SK-N-DZ (cell line): ENCODE results near the gene KDM4C.
"Not testable (repeated sequence)": the region's sequence is repeated elsewhere in the genome, so short reads cannot be mapped to it uniquely, and the experiment has no call there.

Experiments
- DNase-seq: peaks from one replicate; pipeline ENCODE4 v3.0.0-alpha.2; 2015; ENCODE audit warnings: low spot score

KDM4C gene

DNA sequence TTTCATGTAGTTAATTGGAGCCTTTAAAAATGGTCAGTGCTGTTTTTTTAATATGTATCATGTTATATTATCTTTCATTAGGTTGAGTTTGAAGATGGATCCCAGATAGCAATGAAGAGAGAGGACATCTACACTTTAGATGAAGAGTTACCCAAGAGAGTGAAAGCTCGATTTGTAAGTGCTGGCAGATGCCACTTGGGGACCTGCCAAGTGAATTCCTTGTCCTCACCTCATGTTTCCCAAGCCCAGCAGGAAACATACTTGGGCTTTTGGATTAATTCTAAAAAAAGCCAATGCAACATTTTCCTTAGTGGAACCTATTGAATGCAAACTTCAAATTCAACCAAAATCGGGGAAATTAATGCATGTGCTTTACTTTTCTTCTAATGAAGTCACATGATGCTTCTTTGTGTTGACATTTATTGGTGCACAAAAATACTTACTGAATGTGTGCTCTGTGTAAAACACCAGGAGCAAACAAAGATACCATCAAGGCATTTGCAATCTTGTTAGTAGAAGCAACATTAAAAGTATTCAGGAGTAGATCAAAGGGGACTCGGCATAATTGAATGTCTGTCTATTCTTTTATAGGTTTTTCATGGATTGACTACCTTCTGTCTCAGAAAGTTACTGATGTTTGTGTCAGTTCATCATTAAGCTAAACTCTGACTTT lies 412.1 kb downstream of the KDM4C start:
- no peak for DNase-seq

DNA sequence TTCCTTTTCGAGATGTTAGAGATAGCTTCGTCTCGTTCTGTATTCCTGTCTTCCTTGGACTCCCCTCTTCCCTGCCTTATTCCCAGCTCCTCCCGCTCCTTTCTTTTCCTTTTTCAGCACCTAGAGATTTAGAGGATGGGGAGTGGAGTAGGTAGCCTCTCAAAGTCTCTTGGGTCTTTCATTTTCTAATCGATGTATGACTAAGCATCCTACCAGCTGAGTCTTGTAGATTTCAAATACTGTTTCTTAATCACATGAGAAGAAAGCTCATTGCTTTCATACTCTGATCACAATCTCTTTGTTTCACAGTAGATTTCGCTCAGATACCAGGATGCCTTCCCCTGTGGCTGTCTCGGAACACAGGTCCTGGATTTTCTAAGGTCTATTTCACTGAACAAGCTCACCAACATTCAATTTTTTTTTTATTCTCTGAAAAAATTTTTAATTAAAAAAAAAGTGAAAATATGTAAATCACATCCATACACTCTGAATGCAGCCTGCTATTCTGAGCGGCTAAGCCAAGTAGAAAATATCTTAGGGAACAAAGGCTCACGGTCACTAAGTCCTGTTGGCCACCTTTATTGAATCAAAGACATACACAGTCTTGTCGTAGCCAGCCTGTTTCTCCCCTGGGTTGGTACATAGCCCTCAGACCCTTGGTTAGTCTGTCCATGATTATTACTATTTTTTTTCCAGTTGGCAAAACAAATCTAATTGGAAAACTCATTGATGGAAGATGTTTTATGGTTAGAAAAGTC lies 413.8 kb downstream of the KDM4C start:
- no peak for DNase-seq

DNA sequence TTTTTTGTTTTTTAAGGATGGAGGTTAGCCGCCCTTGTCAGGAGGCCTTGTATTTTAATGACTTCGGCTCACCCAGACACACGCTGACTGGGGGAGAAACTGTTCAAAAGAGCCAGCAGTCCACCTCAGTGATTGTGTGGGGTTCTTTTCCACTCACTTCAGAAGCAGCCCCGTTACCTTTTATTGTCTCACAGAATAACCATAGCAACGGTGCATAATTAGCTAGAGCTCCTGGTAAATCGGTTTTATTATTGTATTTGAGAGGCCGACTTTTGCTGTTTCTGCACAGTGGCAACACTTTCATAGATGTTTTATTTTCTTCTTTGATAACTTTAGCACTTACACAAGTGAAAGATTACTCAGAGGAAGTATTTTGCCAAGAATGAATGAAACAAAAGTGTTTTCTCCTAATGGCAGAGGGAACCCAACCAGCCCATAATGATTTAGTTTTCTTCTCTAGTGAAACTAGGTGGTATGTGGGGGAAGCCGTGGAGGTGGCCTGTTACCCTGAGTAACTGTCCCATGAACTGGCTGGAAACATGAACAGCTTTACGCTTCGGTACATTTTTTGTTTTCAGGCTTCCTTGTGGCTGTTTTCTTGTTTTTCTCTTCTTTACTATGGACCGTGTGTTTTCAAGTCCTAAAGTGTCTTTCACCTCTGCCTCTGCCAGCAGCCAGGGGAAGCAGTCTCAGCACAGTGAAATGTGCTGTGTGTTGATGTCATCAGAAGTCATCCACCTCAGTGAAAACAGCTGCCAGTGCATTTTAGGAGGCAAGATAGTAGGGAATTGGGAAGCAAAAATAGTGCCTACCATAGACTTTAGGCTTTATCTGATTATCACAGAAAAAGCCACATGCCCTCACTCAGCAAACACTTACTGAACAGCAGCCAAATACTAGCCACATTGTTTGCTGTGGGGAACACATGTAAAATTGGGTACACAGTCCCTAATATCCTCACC lies 414.7 kb downstream of the KDM4C start:
- DNase-seq, result no peak

DNA sequence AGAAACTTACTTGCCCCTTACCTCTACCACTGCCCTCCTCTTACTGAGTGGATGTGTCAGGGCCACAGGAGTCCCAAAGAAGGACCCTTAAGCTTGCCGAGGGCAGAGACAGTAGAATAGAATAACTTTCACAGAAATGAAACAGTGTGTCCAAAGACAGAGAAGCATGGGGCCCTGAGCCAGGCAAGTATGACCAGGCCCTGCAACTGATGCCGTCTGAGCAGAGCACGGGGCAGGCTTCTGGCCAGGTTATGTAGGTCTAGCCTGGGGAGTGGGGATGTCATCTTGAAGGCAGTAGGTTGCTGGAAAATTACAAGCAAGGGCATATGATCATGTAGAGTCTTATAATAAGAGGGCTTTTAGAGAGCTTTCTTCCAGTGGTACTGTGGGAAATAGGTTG lies 415.4 kb downstream of the KDM4C start:
- no peak for DNase-seq

DNA sequence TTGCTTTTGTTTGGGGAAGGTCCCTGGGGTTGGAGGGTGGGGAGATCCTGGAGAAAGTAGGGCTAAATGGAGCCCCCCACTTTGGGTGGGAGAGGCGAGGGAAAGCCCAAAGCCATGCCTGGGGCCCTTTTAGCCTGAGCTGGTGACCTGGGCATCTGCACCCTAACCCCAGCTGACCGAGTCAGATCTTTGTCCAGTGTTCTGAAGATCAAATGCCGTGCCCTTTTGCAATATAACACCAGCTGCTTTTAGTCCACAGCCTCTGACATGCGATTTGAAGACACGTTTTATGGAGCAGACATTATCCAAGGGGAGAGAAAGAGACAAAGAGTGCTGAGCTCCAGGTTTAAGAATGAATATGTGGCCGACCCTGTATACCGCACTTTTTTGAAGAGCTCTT lies 416.5 kb downstream of the KDM4C start:
- DNase-seq, result no peak

DNA sequence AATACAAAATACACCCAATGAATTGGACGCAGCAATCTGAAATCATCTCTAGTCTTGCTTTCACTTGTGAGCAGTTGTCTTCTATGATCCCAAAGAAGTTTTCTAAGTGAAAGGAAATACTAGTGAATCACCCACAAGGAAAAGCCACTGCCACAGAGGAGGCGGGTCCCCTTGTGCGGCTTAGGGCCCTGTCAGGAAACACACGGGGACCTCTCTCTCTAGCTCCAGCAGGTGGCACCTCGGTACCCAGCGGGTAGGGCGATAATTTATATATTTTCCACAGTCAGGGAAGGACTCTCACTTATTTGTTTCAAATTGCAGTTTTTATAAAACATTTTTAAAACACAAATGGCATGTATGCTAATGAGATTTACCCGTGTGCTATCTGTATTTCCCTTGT lies 417.1 kb downstream of the KDM4C start:
- no peak for DNase-seq

DNA sequence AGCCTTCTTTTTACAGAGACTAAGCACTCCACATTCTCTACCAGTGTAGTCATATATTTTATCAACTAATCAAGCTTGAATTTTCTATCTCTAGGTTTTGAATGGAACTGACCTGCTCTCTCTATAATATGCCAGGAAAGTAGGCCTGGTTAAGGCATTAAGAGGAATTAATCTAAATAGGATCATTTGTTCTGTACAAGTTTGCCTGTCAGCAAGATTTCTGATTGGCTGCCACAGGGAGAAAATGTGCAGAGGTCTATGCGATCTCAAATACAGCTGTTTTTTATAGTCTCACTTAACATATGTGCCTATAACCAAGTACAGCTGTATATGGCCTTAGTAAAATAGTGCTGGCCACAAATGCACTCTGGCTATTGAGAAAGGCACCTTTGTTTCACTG lies 418.8 kb downstream of the KDM4C start:
- DNase-seq, result no peak

DNA sequence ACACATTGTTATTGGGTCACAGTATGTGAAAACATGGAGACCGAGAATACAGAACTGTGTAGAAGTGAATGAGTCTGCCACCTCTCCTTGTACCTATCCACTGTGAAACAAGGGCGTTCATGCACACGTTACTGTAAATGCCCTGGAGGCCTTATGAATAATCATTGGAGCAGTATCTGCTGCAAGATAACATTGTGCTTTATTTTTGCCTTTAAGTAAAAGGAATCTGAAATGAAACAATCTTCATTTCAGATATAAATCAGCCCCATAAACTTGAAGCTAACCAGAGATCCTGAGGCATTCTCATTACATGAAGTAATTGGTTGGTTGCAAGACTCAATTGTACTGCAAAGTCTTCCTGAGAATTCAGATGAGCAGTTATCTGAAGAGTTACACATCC lies 419.6 kb downstream of the KDM4C start:
- DNase-seq, result peak; percentile 1

DNA sequence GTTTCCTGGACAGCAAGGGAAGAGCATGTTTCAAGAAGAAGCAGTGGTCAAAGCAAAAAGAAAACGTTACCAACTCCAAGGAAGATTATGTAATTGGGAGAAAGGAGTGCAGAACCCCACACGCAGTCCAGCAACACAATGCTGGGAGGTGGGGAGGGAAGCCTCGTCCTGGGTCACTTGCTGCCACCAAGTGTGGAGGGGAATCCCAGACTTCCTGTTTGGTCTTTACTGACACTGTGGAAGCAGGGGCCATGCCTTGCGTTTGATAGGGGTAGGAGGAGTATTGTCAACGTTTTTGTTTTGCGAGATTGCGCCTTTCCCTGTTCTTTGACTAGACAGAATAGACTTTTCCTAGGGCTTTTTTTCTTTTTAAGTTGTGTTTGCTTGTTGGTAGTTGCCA lies 421.0 kb downstream of the KDM4C start:
- DNase-seq, result no peak

DNA sequence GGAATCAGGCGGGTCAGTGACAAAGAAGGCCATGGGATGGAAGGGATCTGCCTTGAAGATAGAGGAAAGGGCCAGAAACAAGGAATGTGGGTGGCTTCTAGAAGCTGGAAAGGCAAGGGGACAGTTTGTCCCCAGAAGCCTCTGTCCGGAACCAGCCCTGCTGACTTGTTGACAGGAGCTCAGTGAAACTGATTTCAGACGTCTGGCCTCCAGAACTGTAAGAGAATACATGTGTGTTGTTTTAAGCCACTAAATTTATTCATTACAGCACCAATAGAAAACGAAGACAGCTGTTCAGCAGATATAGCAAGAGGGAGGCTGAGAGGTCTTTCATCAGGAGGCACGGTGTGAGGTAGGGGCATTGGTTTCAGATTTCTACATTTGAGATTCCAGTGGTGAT lies 422.5 kb downstream of the KDM4C start:
- DNase-seq, result no peak

DNA sequence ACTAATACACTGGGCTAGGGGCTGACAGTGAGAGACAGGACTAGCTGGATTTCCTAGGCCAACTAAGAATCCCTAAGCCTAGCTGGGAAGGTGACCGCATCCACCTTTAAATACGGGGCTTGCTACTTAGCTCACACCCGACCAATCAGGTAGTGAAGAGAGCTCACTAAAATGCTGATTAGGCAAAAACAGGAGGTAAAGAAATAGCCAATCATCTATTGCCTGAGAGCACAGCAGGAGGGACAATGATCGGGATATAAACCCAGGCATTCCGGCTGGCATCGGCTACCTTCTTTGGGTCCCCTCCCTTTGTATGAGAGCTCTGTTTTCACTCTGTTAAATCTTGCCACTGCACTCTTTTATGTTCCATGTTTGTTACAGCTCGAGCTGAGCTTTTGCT lies 425.4 kb downstream of the KDM4C start:
- DNase-seq, result not testable (repeated sequence)

DNA sequence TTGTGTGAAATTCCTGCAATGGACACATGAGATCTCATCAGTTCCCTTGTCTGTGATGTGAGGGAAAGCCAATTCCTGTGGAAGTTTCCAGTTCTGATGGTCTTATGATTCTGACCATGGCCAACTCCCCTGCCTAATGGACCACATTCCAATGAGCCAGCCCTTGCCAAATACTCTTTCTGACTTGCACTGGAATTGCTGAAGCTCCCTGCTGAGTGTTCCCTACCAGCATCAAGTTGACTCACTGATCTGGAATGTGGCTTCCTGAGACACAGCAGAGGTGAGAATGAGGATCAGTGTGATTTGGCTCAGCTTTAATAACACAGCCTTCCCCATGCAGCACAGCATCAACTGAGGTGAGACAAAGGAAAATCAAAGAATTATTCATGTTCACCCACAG lies 427.8 kb downstream of the KDM4C start:
- no peak for DNase-seq

DNA sequence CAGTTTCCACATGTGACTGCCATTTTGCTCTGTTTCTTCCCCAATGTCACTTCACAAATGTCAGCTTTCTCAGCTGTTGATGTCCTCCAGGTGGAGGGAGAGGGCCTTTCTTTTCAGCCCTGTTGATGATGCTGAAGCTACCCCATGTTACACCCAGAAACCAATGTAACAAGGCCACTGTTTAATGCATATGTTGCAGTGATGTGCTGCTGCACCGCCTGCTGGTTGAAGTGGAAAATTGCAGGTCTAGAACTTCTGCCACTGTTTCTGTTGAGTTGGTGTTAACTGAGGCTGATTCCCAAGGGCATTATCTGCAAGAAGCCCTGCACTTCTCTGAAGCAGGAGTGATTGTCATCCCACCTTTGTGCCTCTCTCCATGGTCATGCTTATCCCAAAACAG lies 428.4 kb downstream of the KDM4C start:
- DNase-seq, result no peak

DNA sequence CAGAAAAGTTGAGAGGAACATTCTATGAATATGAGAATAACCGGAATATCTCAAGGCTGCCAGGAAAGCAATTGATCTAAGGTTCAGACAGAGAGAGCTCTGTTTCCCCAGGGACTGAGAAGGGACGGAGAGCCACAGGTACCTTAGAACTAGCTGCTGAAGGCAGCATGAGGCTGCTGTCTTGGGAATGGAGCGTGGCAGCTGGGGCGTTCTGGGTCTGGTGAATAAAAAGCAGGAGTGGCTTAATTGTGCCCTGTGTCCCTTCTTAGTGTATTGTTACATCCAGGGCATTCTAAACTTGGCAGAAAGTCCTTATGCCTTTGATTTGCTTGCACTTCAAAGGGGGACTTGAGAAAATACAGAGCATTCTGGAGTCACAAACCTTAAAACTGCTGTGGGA lies 434.5 kb downstream of the KDM4C start:
- DNase-seq, result no peak

DNA sequence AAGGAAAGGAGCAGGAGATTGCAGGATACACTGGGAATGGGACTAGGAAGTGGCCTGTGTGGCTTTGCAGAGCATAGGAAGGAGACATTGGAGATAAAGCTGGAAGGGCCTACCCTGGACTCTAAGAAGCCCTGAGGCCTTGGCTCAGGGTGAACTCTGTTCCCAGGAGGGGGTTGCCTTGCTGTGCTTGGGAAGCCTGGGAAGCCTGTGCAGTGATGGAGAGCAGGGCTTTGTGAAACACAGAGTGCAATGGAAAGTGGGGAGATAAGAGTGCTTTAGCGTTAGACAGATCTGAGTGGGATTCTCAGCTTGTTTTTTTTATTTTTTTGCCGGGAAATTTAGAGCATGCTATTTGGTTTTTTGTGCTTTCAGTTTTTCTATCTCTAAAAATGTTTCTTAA lies 437.8 kb downstream of the KDM4C start:
- DNase-seq, result no peak

DNA sequence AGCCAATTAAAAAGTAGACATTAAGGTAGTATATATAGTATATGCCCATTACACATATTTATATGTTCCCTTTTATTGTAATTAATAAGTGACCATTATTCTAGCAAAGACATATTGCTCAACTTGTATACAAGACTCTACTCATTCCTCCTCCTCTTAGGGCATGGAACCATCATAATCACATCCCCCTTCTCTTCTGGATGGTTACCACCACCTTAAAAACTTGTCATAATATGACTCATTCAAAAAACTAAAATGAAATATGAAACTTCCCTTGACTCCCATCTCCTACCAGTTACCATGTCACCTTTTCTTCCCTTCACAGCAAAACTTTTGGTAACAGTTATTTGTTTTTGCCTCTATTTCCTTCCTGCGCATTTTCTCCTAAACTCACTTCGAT lies 438.7 kb downstream of the KDM4C start:
- DNase-seq, result no peak

DNA sequence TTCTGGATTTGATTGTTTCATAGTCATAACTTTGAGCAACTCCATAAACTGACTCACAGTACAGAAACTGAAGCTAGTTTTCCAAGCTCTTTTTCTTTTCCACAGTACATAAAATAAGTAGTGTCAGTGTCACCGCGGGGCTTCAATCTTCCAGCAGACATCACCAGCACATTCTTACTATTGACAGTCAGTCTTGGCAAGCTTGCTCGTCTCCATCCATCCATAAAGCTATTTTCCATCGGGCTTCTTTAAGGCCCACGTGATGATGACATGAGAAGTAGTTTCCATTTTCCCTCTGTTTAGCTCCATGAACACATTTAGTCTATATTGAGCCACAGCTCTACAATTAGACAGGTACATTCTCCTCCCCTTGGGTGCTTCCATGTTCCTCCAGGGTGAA lies 443.4 kb downstream of the KDM4C start:
- no peak for DNase-seq

DNA sequence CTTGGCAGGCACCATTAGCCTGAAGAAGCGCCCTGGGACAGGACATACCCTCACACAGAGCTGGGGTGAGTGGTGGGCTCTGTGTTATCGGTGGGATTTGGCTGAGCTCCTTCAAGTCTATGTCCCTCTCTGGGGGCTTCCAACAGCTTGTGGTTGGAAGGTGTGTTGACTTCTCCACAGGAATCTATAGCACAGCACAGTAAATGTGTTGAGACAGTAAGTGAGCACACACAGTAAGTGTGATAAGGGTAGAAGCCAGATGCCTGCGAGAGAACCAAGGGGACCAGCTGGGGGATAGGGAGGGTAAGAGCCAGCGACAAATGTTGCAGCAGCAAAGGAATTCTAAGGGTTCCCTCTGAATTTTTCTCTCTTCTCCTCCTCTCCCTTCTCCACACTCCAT lies 448.0 kb downstream of the KDM4C start:
- DNase-seq, result no peak

DNA sequence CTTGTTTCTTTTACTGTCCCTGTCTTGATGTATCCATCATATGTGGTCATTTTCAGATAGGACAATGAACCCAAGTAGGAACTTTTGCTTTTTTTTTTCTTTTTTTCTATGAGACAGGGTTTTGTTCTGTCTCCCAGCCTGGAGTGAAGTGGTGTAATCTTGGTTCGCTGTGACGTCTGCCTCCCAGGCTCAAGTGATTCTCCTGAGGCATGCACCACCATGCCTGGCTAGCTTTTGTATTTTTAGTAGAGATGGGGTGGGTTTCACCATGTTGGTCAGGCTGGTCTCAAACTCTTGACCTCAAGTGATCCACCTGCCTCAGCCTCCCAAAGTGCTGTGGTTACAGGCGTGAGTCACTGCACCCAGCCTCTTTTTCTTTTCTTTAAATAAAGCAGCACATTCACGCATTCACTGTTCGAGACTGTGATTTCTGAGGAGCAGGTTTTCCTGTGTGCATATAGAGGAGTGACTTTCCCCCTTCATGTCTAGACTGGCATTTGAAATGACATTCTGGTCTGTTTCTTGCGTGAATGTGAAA lies 448.5 kb downstream of the KDM4C start:
- no peak for DNase-seq

DNA sequence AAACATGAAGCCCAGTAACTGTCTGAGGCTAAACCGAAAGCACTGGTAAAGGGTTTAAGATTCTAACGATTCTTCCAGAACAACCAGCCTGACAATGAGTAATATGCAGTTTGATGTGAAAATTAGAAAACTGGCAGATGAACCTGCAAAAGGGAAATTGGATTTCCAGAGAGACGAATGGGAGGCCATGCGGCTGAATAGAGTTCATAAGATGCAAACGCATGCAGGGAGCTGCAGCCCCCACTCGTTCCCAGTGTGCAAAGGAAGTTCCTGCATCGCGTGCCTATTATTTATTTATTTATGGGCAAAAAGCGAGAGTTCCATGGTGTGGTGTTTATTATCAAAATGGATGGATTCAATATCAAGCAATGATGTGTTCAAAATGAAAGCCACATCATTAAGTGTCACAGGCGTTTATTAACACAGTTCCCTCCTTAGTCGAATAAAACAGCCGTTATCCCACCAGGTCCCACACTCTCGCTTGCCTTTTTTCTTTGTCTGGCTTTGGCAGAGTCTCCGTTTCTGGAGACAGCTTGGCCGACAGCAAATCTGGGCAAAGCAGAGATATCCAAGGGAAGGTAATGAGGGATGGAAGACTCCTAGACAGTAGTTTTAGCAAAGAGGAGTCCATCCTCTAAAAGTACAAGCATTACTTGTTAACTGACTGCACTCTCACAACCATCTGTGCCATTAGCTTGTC lies 451.4 kb downstream of the KDM4C start:
- no peak for DNase-seq

DNA sequence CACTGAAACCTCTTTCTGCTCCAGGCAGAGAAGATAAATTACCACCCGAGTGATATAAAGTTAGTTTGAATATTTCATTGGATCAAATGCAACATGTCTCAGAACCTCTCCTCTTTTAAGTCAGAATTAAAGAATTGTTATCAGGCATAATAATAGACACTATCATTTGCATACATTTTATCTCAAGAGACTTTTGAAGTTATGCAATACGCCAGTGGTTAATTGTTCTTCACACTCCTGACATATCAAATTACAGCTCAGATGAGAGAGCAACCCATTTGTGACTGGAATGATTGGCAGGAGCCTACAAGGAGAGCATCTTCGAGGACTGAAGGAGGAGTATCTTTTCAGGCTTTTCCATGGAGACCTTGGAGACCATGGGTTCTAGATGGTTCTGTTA lies 452.2 kb downstream of the KDM4C start:
- DNase-seq, result no peak
